A549 (cell line): ENCODE results near the gene TAS2R60. TPM values are rescaled to one million over a fixed set of nuclear protein-coding genes. Genes with fewer than 3 reads are reported as not detected.

Source experiments
- ATAC-seq, 2 experiments: fragments of 200-7000 bp in 1 of 2; fragments of >200 bp in 1 of 2; cut with Nextera tagmentation in 1 of 2; cut with Tn5 transposase in 1 of 2; 3 replicates each; pipeline versions ENCODE4 v1.8.0 to v1.9.1; 2018 to 2020; ENCODE audit warnings: mild to moderate bottlenecking in 1 of 2, moderate library complexity in 1 of 2
- CTCF ChIA-PET: fragments of 300-600 bp; sonication (Branson Sonifier 250); formaldehyde crosslinking; extraction: SDS; loops from one replicate; lab custom pipeline; 2021; ENCODE audit warnings: antibody characterized with exemption, inconsistent platforms; lab: Yijun Ruan, JAX
- POLR2A ChIA-PET: fragments of 350-600 bp; formaldehyde crosslinking; extraction: SDS; loops from one replicate; lab custom pipeline; 2021; ENCODE audit warnings: antibody characterized with exemption, inconsistent platforms; lab: Yijun Ruan, JAX
- DNase-seq, 2 experiments: peaks; one replicate each; pipeline versions ENCODE4 v3.0.0 to v3.0.0-alpha.2; 2011 to 2016; ENCODE audit warnings: low read depth in 1 of 2, low spot score in 1 of 2
- FAIRE-seq: peaks from 2 replicates; lab custom pipeline; 2011; peaks lifted over from hg19 to GRCh38; lab: Jason Lieb, UNC
- H3K27ac ChIP-seq, 2 experiments: fragments of >200 bp; sonication (Bioruptor Twin); formaldehyde crosslinking; 3 replicates each; pipeline ENCODE4 v1.5.1; 2016 to 2017
- H3K4me1 ChIP-seq: fragments of >200 bp; sonication (Bioruptor Twin); formaldehyde crosslinking; 3 replicates; pipeline ENCODE4 v1.6.1; 2016
- H3K4me2 ChIP-seq: fragments of >200 bp; sonication (Bioruptor Twin); formaldehyde crosslinking; 3 replicates; pipeline ENCODE4 v1.6.1; 2016
- H3K4me3 ChIP-seq: fragments of >200 bp; sonication (Bioruptor Twin); formaldehyde crosslinking; 3 replicates; pipeline ENCODE4 v1.5.1; 2016
- H3K9me3 ChIP-seq: fragments of >200 bp; sonication (Bioruptor Twin); formaldehyde crosslinking; 3 replicates; pipeline ENCODE4 v1.6.1; 2016
- BHLHE40 ChIP-seq: IDR thresholded peaks from 2 replicates; pipeline ENCODE4 v1.6.1; 2012; ENCODE audit warnings: low read depth, low read length, inconsistent platforms
- CHD4 ChIP-seq: fragments of 200-600 bp; sonication (generic); IDR thresholded peaks from 2 replicates; pipeline ENCODE4 v1.6.1; 2016; ENCODE audit warnings: antibody characterized with exemption, mild to moderate bottlenecking, borderline replicate concordance
- CTCF ChIP-seq: fragments of >200 bp; sonication (Bioruptor Twin); formaldehyde crosslinking; IDR thresholded peaks from 3 replicates; pipeline ENCODE4 v1.5.1; 2016
- EHMT2 ChIP-seq: fragments of 200-600 bp; sonication (generic); IDR thresholded peaks from 2 replicates; pipeline ENCODE4 v1.6.1; 2016; ENCODE audit warnings: antibody characterized with exemption, low read depth, mild to moderate bottlenecking, moderate library complexity
- EP300 ChIP-seq, 2 experiments: fragments of >200 bp; sonication (Bioruptor Twin); formaldehyde crosslinking; IDR thresholded peaks; 2 replicates in 1 of 2; 3 replicates in 1 of 2; pipeline ENCODE4 v1.6.1; 2016 to 2017
- FOSL2 ChIP-seq, 2 experiments: fragments of 450-650 bp in 1 of 2; fragments of >200 bp in 1 of 2; sonication (Bioruptor Twin) in 1 of 2; formaldehyde crosslinking; IDR thresholded peaks; 2 replicates each; pipeline versions ENCODE4 v1.5.0 to v1.6.1; 2016 to 2020; ENCODE audit warnings: mild to moderate bottlenecking in 1 of 2, moderate library complexity in 1 of 2
- FOXS1 ChIP-seq: fragments of 250-450 bp; sonication (Bioruptor Pico); IDR thresholded peaks from 2 replicates; pipeline ENCODE4 v1.5.0; 2020; ENCODE audit warnings: mild to moderate bottlenecking, moderate library complexity
- HMGXB4 ChIP-seq: fragments of 250-450 bp; sonication (Bioruptor Pico); IDR thresholded peaks from 2 replicates; pipeline ENCODE4 v1.5.0; 2021; ENCODE audit warnings: mild to moderate bottlenecking, moderate library complexity, borderline replicate concordance
- HOXB5 ChIP-seq: fragments of 250-450 bp; sonication (Bioruptor Pico); IDR thresholded peaks from 2 replicates; pipeline ENCODE4 v1.5.0; 2020; ENCODE audit warnings: mild to moderate bottlenecking, moderate library complexity
- KDM1A ChIP-seq: fragments of 200-600 bp; sonication (generic); IDR thresholded peaks from 2 replicates; pipeline ENCODE4 v1.6.1; 2016; ENCODE audit warnings: low read depth, mild to moderate bottlenecking
- KDM5A ChIP-seq: fragments of 200-600 bp; sonication (generic); IDR thresholded peaks from 2 replicates; pipeline ENCODE4 v1.6.1; 2016; ENCODE audit warnings: antibody characterized with exemption, mild to moderate bottlenecking
- MYC ChIP-seq: IDR thresholded peaks from 2 replicates; pipeline ENCODE4 v1.6.1; 2012; ENCODE audit warnings: mild to moderate bottlenecking, inconsistent platforms, low read length, improper control_type of control experiment, borderline replicate concordance
- NR3C1 ChIP-seq: fragments of >200 bp; sonication (Bioruptor Twin); formaldehyde crosslinking; IDR thresholded peaks from 3 replicates; pipeline ENCODE4 v1.6.1; 2017
- POLR2A ChIP-seq: IDR thresholded peaks from 2 replicates; pipeline ENCODE4 v1.6.1; 2012; ENCODE audit warnings: mild to moderate bottlenecking, low read length
- POLR2AphosphoS2 ChIP-seq: conservative IDR thresholded peaks from 2 replicates; pipeline ENCODE4 v1.6.1; 2012; ENCODE audit warnings: low read length, improper control_type of control experiment, inconsistent platforms
- RAD21 ChIP-seq, 2 experiments: fragments of >200 bp in 1 of 2; sonication (Bioruptor Twin) in 1 of 2; formaldehyde crosslinking in 1 of 2; IDR thresholded peaks in 1 of 2; conservative IDR thresholded peaks in 1 of 2; 2 replicates in 1 of 2; 3 replicates in 1 of 2; pipeline ENCODE4 v1.6.1; 2012 to 2018; ENCODE audit warnings: inconsistent platforms in 1 of 2
- RARB ChIP-seq: fragments of 250-450 bp; sonication (Bioruptor Pico); IDR thresholded peaks from 2 replicates; pipeline ENCODE4 v1.8.0; 2021; ENCODE audit warnings: mild to moderate bottlenecking, moderate library complexity
- RFX5 ChIP-seq: fragments of 450-650 bp; IDR thresholded peaks from 2 replicates; pipeline ENCODE4 v1.7.1; 2014; ENCODE audit warnings: antibody characterized with exemption, mild to moderate bottlenecking, moderate library complexity
- SMC3 ChIP-seq: fragments of >200 bp; sonication (Bioruptor Twin); formaldehyde crosslinking; IDR thresholded peaks from 3 replicates; pipeline ENCODE4 v1.6.1; 2018; ENCODE audit warnings: inconsistent platforms
- ZFP36 ChIP-seq: fragments of 450-650 bp; IDR thresholded peaks from 2 replicates; pipeline ENCODE4 v1.6.1; 2014; ENCODE audit warnings: borderline replicate concordance; ENCODE audit not compliant: partially characterized antibody
- ZSCAN20 ChIP-seq: fragments of 250-450 bp; sonication (Bioruptor Pico); IDR thresholded peaks from 2 replicates; pipeline ENCODE4 v1.8.0; 2022; ENCODE audit warnings: mild to moderate bottlenecking, moderate library complexity
- WGBS: methylation state at CpG from one replicate; pipeline ENCODE4 v1.1.6; 2017; ENCODE audit errors: missing lambda C conversion rate; 5-methylcytosine and 5-hydroxymethylcytosine counted together
- polyA plus RNA-seq, 4 experiments: library from polyadenylated mRNA; depleted of rRNA in 3 of 4; stranded (reverse); fragments of >200 nt; fragmentation: RNase III in 1 of 4; extraction: RNeasy Plus Mini Kit Qiagen cat#74134 plus additional on column Dnase treatment in 1 of 4; gene quantifications; 2 replicates in 3 of 4; 3 replicates in 1 of 4; pipeline ENCODE4 v1.2.3, GENCODE V29; 2011 to 2017
- TF ChIP-seq, protein P1 (sequence below): IDR thresholded peaks from 2 replicates; pipeline ENCODE4 v1.6.1; 2012

TAS2R60 gene
- polyA plus RNA-seq, 2 of the 4 experiments (the other 2 are of a cell fraction) = not detected

GRCh38 chr7:143490717-143491306, 47.6 kb downstream of the TAS2R60 start:
- DNase-seq = peak in 1 of 2 experiments; percentile 45

GRCh38 chr7:143492043-143492471, 48.8 kb downstream of the TAS2R60 start:
- no peaks in the 10 kb centered on the region for H3K9me3 ChIP-seq
- POLR2A ChIA-PET = no interaction called here
- no peak overlapping the region for H3K27ac ChIP-seq
- WGBS = 73% methylated on average over 2 of the region's 2 CpGs
- peak in 1 of 2 experiments; percentile 27 for DNase-seq
- TF ChIP-seq FOSL2 (IDR thresholded peaks at IDR 0.05) (no peak), FOSL2 (CRISPR knock-in tag; IDR thresholded peaks at IDR 0.05) (peak; percentile 54; the same call in 1 of the 2 replicates), CHD4 (no peak), ZSCAN20 (CRISPR knock-in tag) (no peak)
- TF ChIP-seq, all 56 proteins: peak for 1
- H3K4me1 ChIP-seq = peaks cover 10% of the 10 kb centered on the region; the same call in 1 of the 3 replicates
- CTCF ChIA-PET = interaction anchor here (0.6 to 4.5 kb wide), 5 partner anchors 9 to 451 kb away, joined by 3 to 18 read pairs (median 13); partner anchors contain the start of gene ZYX
- ATAC-seq (peak in 1 of 2 experiments; percentile 58; a peak in 2 of 6 replicates), FAIRE-seq (no peak)
- no peak overlapping the region for H3K4me2 ChIP-seq
- no peak overlapping the region for H3K4me3 ChIP-seq

More at GRCh38 chr7:143490717-143491306, 47.6 kb downstream of the TAS2R60 start:
- Histone ChIP-seq H3K4me1 (peaks cover 10% of the 10 kb centered on the region; the same call in 1 of the 3 replicates), H3K27ac (no peak overlapping the region), H3K4me2 (no peak overlapping the region), H3K9me3 (no peaks in the 10 kb centered on the region), H3K4me3 (no peak overlapping the region)
- 78% methylated on average over 1 of the region's 1 CpG for WGBS
- ATAC-seq = peak; percentile 81 to 92; a peak in 5 of 6 replicates
- ChIA-PET POLR2A (no interaction called here), CTCF (interaction anchor here (0.6 to 4.5 kb wide), 12 partner anchors 10 to 417 kb away, joined by 3 to 18 read pairs (median 4); partner anchors contain the start of genes TAS2R41 and ZYX)
- no peak for FAIRE-seq
- TF ChIP-seq RAD21 (conservative IDR thresholded peaks at IDR 0.05 in 1 of 2, IDR thresholded peaks at IDR 0.05 in 1 of 2) (peak; percentile 76 to 84), MYC (no peak), SMC3 (peak; percentile 85), CTCF (peak; percentile 69)

DNA sequence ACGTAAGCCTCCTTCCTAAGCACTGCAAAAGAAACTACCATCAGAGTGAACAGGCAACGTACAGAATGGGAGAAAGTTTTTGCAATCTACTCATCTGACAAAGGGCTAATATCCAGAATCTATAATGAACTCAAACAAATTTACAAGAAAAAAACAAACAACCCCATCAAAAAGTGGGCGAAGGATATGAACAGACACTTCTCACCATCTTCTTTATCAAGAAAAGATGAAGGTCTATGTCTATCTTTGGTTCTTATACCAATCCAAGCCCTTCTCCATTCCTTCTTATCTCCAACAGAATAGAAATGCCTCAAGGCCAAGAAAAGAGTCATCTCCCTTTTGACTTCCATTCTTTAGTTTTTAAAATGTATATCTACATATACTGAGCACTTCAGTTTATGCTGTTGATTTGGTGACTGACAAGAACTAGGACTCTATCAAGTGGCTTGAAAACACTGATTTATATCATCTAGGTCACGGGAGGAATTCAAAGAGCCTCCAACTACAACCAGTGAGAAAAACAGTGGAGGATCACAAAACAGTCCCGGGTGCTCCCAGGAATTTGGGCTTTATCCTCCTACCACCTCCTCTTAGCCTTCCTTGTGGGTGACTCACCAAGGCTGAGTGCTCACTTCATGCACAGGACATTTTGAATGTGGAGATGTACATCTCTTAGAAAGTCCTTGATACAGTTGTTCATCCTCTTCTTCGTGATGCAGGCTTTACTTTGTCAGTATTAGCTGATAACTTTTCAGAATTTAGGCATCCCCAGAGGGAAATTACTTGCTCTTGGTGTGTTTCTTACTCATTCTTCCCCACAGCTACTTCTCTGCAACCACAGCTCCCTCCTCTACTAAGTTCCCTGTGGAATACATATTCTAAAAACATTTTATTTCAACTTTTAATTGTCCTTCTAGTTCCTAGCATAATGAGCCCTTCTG, 49.8 kb downstream of the TAS2R60 start:
- ChIA-PET POLR2A (no interaction called here), CTCF (interaction anchor here (4.5 kb wide), 1 partner anchor 26 kb away, joined by 18 read pairs; no protein-coding TSS in a partner anchor)
- no peak overlapping the region for H3K4me2 ChIP-seq
- ATAC-seq (no peak), DNase-seq (no peak), FAIRE-seq (no peak)
- peaks cover 10% of the 10 kb centered on the region; the same call in 1 of the 3 replicates for H3K4me1 ChIP-seq
- H3K9me3 ChIP-seq = no peaks in the 10 kb centered on the region
- no peak overlapping the region for H3K27ac ChIP-seq
- TF ChIP-seq FOXS1 (CRISPR knock-in tag) = no peak
- no peak for TF ChIP-seq HOXB5
- no peak for TF ChIP-seq HMGXB4 (CRISPR knock-in tag)
- no peak for TF ChIP-seq ZSCAN20 (CRISPR knock-in tag)
- TF ChIP-seq BHLHE40 = no peak
- TF ChIP-seq RFX5 = no peak
- no peak for TF ChIP-seq POLR2A
- no peak for TF ChIP-seq NR3C1
- TF ChIP-seq, protein P1, sequence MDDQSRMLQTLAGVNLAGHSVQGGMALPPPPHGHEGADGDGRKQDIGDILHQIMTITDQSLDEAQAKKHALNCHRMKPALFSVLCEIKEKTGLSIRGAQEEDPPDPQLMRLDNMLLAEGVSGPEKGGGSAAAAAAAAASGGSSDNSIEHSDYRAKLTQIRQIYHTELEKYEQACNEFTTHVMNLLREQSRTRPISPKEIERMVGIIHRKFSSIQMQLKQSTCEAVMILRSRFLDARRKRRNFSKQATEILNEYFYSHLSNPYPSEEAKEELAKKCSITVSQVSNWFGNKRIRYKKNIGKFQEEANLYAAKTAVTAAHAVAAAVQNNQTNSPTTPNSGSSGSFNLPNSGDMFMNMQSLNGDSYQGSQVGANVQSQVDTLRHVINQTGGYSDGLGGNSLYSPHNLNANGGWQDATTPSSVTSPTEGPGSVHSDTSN = no peak
- no peak for TF ChIP-seq POLR2AphosphoS2
- TF ChIP-seq EP300 (IDR thresholded peaks at IDR 0.05) = no peak
- no peak for TF ChIP-seq KDM1A
- TF ChIP-seq EHMT2 = no peak
- TF ChIP-seq ZFP36 = no peak
- no peak for TF ChIP-seq RARB
- no peak for TF ChIP-seq KDM5A
- no peak for TF ChIP-seq SMC3
- WGBS = 37% methylated on average over 6 of the region's 6 CpGs
- no peak overlapping the region for H3K4me3 ChIP-seq
